KMS-11 (cell line): Measurements from ENCODE around the gene C16orf92.

ENCODE experiments used
- H2AFZ ChIP-seq: fragments of 200-600 bp; sonication (generic); 2 replicates; pipeline ENCODE4 v1.6.1; 2016; ENCODE audit warnings: antibody characterized with exemption, mixed run types, low read depth
- H3K27ac ChIP-seq: fragments of 200-600 bp; sonication (generic); 2 replicates; pipeline ENCODE4 v1.6.1; 2016; ENCODE audit warnings: mild to moderate bottlenecking, mixed run types
- H3K27me3 ChIP-seq: fragments of 200-600 bp; sonication (generic); 2 replicates; pipeline ENCODE4 v1.6.1; 2017; ENCODE audit warnings: mild to moderate bottlenecking, low read depth, mixed run types, moderate library complexity; ENCODE audit not compliant: insufficient read depth
- H3K36me3 ChIP-seq: fragments of 200-600 bp; sonication (generic); 2 replicates; pipeline ENCODE4 v1.6.1; 2017; ENCODE audit warnings: mild to moderate bottlenecking, mixed run types; ENCODE audit not compliant: insufficient read depth
- H3K4me1 ChIP-seq: fragments of 200-600 bp; sonication (generic); 2 replicates; pipeline ENCODE4 v1.6.1; 2016; ENCODE audit warnings: mild to moderate bottlenecking, low read depth, mixed run types; ENCODE audit not compliant: poor library complexity, severe bottlenecking
- H3K4me2 ChIP-seq: fragments of 200-600 bp; sonication (generic); 2 replicates; pipeline ENCODE4 v1.7.0; 2016; ENCODE audit warnings: mild to moderate bottlenecking, mixed run types
- H3K4me3 ChIP-seq: fragments of 200-600 bp; sonication (generic); IDR thresholded peaks from 2 replicates; pipeline ENCODE4 v1.6.1; 2017; ENCODE audit warnings: low read depth, low read length, mixed read lengths; ENCODE audit not compliant: insufficient read depth
- H3K79me2 ChIP-seq: fragments of 200-600 bp; sonication (generic); 2 replicates; pipeline ENCODE4 v1.6.1; 2016; ENCODE audit warnings: low read depth, mixed run types; ENCODE audit not compliant: insufficient read depth
- H3K9ac ChIP-seq: fragments of 200-600 bp; sonication (generic); 2 replicates; pipeline ENCODE4 v1.6.1; 2016; ENCODE audit warnings: mild to moderate bottlenecking, mixed run types
- H4K20me1 ChIP-seq: fragments of 200-600 bp; sonication (generic); 2 replicates; pipeline ENCODE4 v1.6.1; 2016; ENCODE audit warnings: mild to moderate bottlenecking, mixed run types; ENCODE audit not compliant: insufficient read depth
- CTCF ChIP-seq: fragments of 200-600 bp; sonication (generic); conservative IDR thresholded peaks from 2 replicates; pipeline ENCODE4 v1.6.1; 2017; ENCODE audit warnings: low read depth, mild to moderate bottlenecking, antibody characterized with exemption, low read length, moderate library complexity, mixed read lengths

The C16orf92 gene

DNA sequence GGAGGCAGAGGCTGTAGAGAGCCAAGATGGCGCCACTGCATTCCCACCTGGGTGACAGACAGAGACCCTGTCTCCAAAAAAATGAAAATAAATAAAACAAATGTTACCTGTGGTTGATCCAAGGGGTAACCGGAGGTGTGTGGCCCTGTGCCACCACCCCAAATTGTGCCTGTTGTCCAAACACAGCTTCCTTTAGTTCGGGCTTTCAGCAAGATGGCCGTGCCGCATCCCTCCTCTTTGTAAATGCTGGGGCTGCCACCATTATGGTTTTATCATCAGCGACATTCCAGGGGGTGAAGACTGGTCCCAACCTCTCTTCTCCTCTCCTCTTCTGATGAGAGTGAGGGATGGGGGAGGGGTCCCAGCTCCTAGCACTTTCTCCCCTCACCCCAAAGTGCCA is at the start of gene C16orf92:
Gene C16orf92, plus strand, starts transcription at position 312 of the 400 bp plus-strand sequence. CDS start 143 bp downstream, outside the sequence.
- Histone ChIP-seq H3K36me3 (no peaks in the 10 kb centered on the region), H3K27ac (no peak within 1 kb of the TSS), H3K79me2 (no peaks in the 10 kb centered on the region), H3K27me3 (peaks cover 79% of the 10 kb centered on the region), H2AFZ (no peak within 1 kb of the TSS), H3K4me1 (no peaks in the 10 kb centered on the region), H3K4me3 (no peak within 1 kb of the TSS), H3K4me2 (no peak within 1 kb of the TSS), H3K9ac (no peak within 1 kb of the TSS), H4K20me1 (no peaks in the 10 kb centered on the region)
- TF ChIP-seq CTCF = no peak

GRCh38 chr16:29973384-29974246 is 49.4 kb upstream of the C16orf92 start, which contains the start of gene TAOK2:
Gene TAOK2 (plus strand): TSS chr16:29973868. CDS start chr16:29977773, 3,905 bp downstream.
- H3K4me2 ChIP-seq = peak within 1 kb of the TSS; percentile 100
- peaks cover 22% of the 10 kb centered on the region for H3K4me1 ChIP-seq
- no peak for TF ChIP-seq CTCF
- H3K27ac ChIP-seq = peak within 1 kb of the TSS; percentile 0; the same call in 1 of the 2 replicates
- no peaks in the 10 kb centered on the region; the same call in 1 of the 2 replicates for H3K36me3 ChIP-seq
- H2AFZ ChIP-seq = peak within 1 kb of the TSS; percentile 69
- no peaks in the 10 kb centered on the region for H4K20me1 ChIP-seq
- no peaks in the 10 kb centered on the region for H3K27me3 ChIP-seq
- no peak within 1 kb of the TSS for H3K4me3 ChIP-seq
- peak within 1 kb of the TSS; percentile 59 for H3K9ac ChIP-seq
- peaks cover 25% of the 10 kb centered on the region for H3K79me2 ChIP-seq

- Histone ChIP-seq H3K27me3 (no peaks in the 10 kb centered on the region), H4K20me1 (no peaks in the 10 kb centered on the region), H3K79me2 (peaks cover 25% of the 10 kb centered on the region), H3K27ac (peak overlapping the region; percentile 0; the same call in 1 of the 2 replicates), H3K36me3 (no peaks in the 10 kb centered on the region; the same call in 1 of the 2 replicates), H3K4me2 (peak overlapping the region; percentile 100), H3K4me1 (peaks cover 22% of the 10 kb centered on the region), H3K9ac (peak overlapping the region; percentile 59), H3K4me3 (no peak overlapping the region), H2AFZ (peak overlapping the region; percentile 69)
- no peak for TF ChIP-seq CTCF
Measured at GRCh38 chr16:29974291-29975133, 48.5 kb upstream of the C16orf92 start.

DNA sequence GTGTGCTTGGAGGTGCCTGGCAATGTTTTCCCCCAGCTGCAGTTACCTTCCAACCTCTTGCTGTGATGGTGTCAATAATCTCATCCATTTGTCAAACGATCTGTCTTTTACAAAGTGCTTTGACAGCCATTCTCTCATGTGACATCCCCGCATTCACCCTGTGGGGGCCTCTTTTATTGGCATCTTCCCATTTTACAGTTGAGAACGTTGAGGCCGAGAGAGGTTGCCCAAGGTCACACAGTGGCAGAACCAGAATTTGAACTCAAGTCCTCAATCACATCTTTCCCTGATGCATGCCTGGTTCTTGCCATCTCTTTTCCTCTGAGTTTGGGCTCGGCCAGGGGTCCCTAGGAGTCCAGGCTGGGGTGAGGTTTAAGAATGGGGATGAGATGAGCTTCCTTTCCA is 47.9 kb upstream of the C16orf92 start:
- H3K9ac ChIP-seq = no peak overlapping the region; the same call in 1 of the 2 replicates

More for the DNA sequence above, 47.9 kb upstream of the C16orf92 start:
- no peak overlapping the region for H3K4me3 ChIP-seq
- no peak for TF ChIP-seq CTCF
- H3K27me3 ChIP-seq = no peaks in the 10 kb centered on the region
- no peaks in the 10 kb centered on the region; the same call in 1 of the 2 replicates for H3K36me3 ChIP-seq
- H2AFZ ChIP-seq = no peak overlapping the region
- H3K27ac ChIP-seq = no peak overlapping the region
- peaks cover 22% of the 10 kb centered on the region for H3K4me1 ChIP-seq
- peaks cover 25% of the 10 kb centered on the region for H3K79me2 ChIP-seq
- H3K4me2 ChIP-seq = peak overlapping the region; percentile 100
- H4K20me1 ChIP-seq = no peaks in the 10 kb centered on the region
